ENCODE data around the gene ERFE.

GRCh38 chr2:238155051-238155760 lies 3.6 kb upstream of the ERFE start:
- TF ChIP-seq CTCF (IDR thresholded peaks at IDR 0.05) (no peak), POLR2A (IDR thresholded peaks at IDR 0.05) (no peak), POLR2AphosphoS5 (IDR thresholded peaks at IDR 0.05) (no peak)
